HUES48 (cell line): ENCODE data around the gene ZNF526.

Source experiments
- H3K27ac ChIP-seq: one replicate; pipeline ENCODE4 v1.7.0; 2013; ENCODE audit warnings: low read depth, low read length, inconsistent platforms
- H3K27me3 ChIP-seq: 2 replicates; pipeline ENCODE4 v1.6.1; 2013; ENCODE audit warnings: mild to moderate bottlenecking, low read length; ENCODE audit not compliant: control insufficient read depth, insufficient read depth
- H3K36me3 ChIP-seq: 2 replicates; pipeline ENCODE4 v1.6.1; 2013; ENCODE audit warnings: low read length; ENCODE audit not compliant: control insufficient read depth, insufficient read depth
- H3K4me1 ChIP-seq: 2 replicates; pipeline ENCODE4 v1.6.1; 2013; ENCODE audit warnings: mild to moderate bottlenecking, low read length; ENCODE audit not compliant: control insufficient read depth, insufficient read depth
- H3K4me3 ChIP-seq: 2 replicates; pipeline ENCODE4 v1.5.1; 2013; ENCODE audit warnings: mild to moderate bottlenecking, low read depth, low read length
- H3K9ac ChIP-seq: 2 replicates; pipeline ENCODE4 v1.6.1; 2013; ENCODE audit warnings: mild to moderate bottlenecking, low read depth, low read length, moderate library complexity
- H3K9me3 ChIP-seq: 2 replicates; pipeline ENCODE4 v1.6.1; 2013; ENCODE audit warnings: low read length; ENCODE audit not compliant: control insufficient read depth, insufficient read depth

The ZNF526 gene

GRCh38 chr19:42269478-42270345, 49.6 kb downstream of the ZNF526 start:
- peak overlapping the region; percentile 76 for H3K4me3 ChIP-seq
- H3K9me3 ChIP-seq, result no peaks in the 10 kb centered on the region
- H3K36me3 ChIP-seq, result peaks cover 15% of the 10 kb centered on the region
- H3K27ac ChIP-seq, result peak overlapping the region; percentile 60
- peaks cover 16% of the 10 kb centered on the region; the same call in 1 of the 2 replicates for H3K4me1 ChIP-seq
- no peaks in the 10 kb centered on the region for H3K27me3 ChIP-seq
- peak overlapping the region; percentile 25; the same call in 1 of the 2 replicates for H3K9ac ChIP-seq

DNA sequence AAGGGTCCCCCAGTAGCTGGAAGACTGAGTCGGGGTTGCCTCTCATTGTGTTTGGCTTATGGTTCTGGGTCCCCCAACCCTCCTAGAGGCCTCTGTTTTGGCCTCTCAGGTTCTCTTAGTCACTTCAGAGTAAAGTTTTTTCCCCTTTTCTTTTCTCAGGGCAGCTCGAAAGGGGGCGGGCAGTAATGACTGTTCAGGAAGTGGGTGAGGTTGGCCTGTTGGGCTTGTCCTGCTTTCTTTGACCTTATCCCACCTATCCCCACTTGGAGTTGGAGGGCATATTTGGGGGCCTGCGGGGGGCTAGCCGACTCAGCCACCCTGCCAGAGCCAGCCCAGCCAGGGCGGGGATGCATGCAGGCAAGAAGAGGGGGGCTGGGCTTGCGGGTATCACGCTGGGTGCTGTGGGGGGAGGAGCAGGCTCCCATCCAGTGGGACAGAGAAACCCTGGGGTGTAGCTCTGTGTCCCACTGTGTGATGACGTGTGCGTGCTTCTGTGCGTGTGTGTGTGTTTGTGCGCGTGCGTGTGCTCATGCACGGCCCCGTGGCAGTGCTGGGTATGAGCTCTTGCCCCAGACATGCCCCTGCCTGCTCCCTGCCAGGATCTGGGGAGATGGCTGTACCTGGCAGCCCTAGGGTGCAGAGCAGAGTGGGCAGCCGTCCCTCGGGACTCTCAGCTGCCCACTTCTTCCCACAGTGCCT, 50.4 kb downstream of the ZNF526 start:
- H3K4me3 ChIP-seq, result peak overlapping the region; percentile 76; the same call in 1 of the 2 replicates
- peak overlapping the region; percentile 25; the same call in 1 of the 2 replicates for H3K9ac ChIP-seq
- H3K9me3 ChIP-seq, result no peaks in the 10 kb centered on the region
- peaks cover 19% of the 10 kb centered on the region for H3K36me3 ChIP-seq
- peak overlapping the region; percentile 60 for H3K27ac ChIP-seq
- peaks cover 16% of the 10 kb centered on the region; the same call in 1 of the 2 replicates for H3K4me1 ChIP-seq
- no peaks in the 10 kb centered on the region for H3K27me3 ChIP-seq

GRCh38 chr19:42271045-42271419, 50.9 kb downstream of the ZNF526 start:
- Histone ChIP-seq H3K36me3 (peaks cover 19% of the 10 kb centered on the region), H3K27ac (no peak overlapping the region), H3K9me3 (no peaks in the 10 kb centered on the region), H3K9ac (no peak overlapping the region), H3K4me1 (peaks cover 16% of the 10 kb centered on the region; the same call in 1 of the 2 replicates), H3K4me3 (no peak overlapping the region), H3K27me3 (no peaks in the 10 kb centered on the region)

- no peak overlapping the region for H3K27ac ChIP-seq
Measured at GRCh38 chr19:42271861-42272534, 51.9 kb downstream of the ZNF526 start.

DNA sequence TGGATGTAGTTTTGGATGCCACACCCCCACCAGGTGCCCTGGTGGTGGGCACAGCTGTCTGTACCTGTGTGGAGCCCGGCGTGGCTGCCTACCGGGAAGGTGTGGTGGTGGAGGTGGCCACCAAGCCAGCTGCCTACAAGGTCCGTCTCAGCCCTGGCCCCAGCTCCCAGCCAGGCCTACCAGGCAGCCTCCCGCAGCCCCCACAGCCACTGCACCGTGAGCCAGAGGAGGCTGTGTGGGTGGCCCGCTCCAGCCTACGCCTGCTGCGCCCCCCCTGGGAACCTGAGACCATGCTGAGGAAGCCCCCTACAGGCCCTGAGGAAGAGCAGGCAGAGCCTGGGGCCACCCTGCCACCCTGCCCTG, 52.4 kb downstream of the ZNF526 start:
- Histone ChIP-seq H3K4me3 (no peak overlapping the region), H3K9ac (no peak overlapping the region), H3K9me3 (no peaks in the 10 kb centered on the region), H3K27me3 (no peaks in the 10 kb centered on the region), H3K4me1 (peaks cover 15% of the 10 kb centered on the region; the same call in 1 of the 2 replicates), H3K36me3 (peaks cover 22% of the 10 kb centered on the region), H3K27ac (no peak overlapping the region)

More at GRCh38 chr19:42271861-42272534, 51.9 kb downstream of the ZNF526 start:
- Histone ChIP-seq H3K4me3 (no peak overlapping the region), H3K36me3 (peaks cover 22% of the 10 kb centered on the region), H3K9ac (no peak overlapping the region), H3K4me1 (peaks cover 16% of the 10 kb centered on the region; the same call in 1 of the 2 replicates), H3K9me3 (no peaks in the 10 kb centered on the region), H3K27me3 (no peaks in the 10 kb centered on the region)

GRCh38 chr19:42272989-42273406, 52.9 kb downstream of the ZNF526 start:
- Histone ChIP-seq H3K9ac (no peak overlapping the region), H3K27ac (no peak overlapping the region), H3K4me3 (no peak overlapping the region), H3K4me1 (peaks cover 12% of the 10 kb centered on the region; the same call in 1 of the 2 replicates), H3K9me3 (no peaks in the 10 kb centered on the region), H3K36me3 (peaks cover 22% of the 10 kb centered on the region), H3K27me3 (no peaks in the 10 kb centered on the region)

DNA sequence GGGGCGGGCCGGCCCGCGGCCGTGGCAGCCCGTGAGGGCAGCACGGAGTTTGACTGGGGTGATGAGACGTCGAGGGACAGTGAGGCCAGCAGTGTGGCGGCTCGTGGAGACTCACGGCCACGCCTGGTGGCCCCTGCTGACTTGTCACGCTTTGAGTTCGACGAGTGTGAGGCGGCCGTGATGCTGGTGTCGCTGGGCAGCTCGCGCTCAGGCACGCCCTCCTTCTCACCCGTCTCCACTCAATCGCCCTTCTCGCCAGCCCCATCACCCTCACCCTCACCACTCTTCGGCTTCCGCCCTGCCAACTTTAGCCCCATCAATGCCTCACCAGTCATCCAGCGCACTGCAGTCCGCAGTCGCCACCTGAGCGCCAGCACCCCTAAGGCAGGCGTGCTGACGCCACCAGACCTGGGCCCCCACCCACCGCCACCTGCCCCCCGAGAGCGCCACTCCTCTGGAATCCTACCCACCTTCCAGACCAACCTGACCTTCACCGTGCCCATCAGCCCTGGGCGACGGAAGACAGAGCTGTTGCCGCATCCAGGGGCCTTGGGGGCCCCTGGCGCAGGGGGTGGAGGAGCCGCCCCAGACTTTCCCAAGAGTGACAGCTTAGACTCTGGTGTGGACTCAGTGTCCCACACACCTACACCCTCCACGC, 53.4 kb downstream of the ZNF526 start:
- H3K27me3 ChIP-seq, result no peaks in the 10 kb centered on the region
- H3K36me3 ChIP-seq, result peaks cover 22% of the 10 kb centered on the region
- H3K9me3 ChIP-seq, result no peaks in the 10 kb centered on the region
- no peak overlapping the region for H3K4me3 ChIP-seq
- H3K4me1 ChIP-seq, result peaks cover 12% of the 10 kb centered on the region; the same call in 1 of the 2 replicates
- no peak overlapping the region for H3K9ac ChIP-seq
- H3K27ac ChIP-seq, result no peak overlapping the region

GRCh38 chr19:42274065-42274682, 54.1 kb downstream of the ZNF526 start:
- peaks cover 22% of the 10 kb centered on the region for H3K36me3 ChIP-seq
- no peak overlapping the region for H3K9ac ChIP-seq
- no peak overlapping the region for H3K4me3 ChIP-seq
- no peaks in the 10 kb centered on the region for H3K9me3 ChIP-seq
- peaks cover 13% of the 10 kb centered on the region; the same call in 1 of the 2 replicates for H3K4me1 ChIP-seq
- no peak overlapping the region for H3K27ac ChIP-seq
- H3K27me3 ChIP-seq, result no peaks in the 10 kb centered on the region

DNA sequence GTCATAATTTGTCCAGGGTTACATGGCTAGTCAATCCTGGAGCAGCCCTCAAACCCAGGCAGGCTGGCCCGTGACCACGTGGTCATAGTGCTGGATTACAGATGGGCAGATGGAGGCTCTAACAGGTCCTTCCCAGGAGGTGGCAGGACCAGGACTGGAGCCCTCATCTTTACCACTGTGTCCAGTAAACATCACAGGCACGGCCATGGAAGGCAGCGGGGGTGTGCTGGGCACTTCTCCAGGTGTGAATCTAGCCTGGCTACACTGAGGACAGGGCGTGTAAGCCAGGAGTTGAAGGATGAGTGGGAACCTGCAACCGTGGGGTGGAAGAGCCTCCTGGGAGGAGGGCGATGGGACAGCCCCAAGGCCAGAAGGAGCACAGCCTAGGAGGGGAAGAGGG, 55.0 kb downstream of the ZNF526 start:
- H3K9ac ChIP-seq, result no peak overlapping the region

DNA sequence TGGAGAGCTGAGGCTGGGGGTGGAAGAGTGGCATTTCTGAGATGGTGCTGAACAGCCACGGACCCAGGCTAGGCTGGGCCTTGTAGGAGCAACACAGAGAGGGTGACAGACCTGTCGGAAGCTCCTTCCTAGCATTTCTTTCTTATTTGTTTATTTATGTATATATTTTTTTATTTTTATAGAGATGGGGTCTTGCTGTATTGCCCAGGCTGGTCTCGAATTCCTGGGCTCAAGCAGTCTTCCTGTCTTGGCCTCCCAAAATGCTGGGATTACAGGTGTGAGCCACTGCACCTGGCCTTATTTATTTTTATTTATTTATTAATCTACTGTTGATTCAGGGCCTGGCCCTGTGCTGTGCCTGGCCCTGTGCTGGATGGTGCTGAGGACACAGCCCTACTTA, 55.4 kb downstream of the ZNF526 start:
- H3K9me3 ChIP-seq, result no peaks in the 10 kb centered on the region

More for the DNA sequence above, 55.0 kb downstream of the ZNF526 start:
- H3K4me3 ChIP-seq, result no peak overlapping the region
- H3K9me3 ChIP-seq, result no peaks in the 10 kb centered on the region
- no peak overlapping the region for H3K27ac ChIP-seq
- peaks cover 22% of the 10 kb centered on the region for H3K36me3 ChIP-seq
- H3K27me3 ChIP-seq, result no peaks in the 10 kb centered on the region
- H3K4me1 ChIP-seq, result peaks cover 13% of the 10 kb centered on the region; the same call in 1 of the 2 replicates

More for the DNA sequence above, 55.4 kb downstream of the ZNF526 start:
- Histone ChIP-seq H3K36me3 (peaks cover 22% of the 10 kb centered on the region), H3K4me3 (no peak overlapping the region), H3K27me3 (no peaks in the 10 kb centered on the region), H3K4me1 (peaks cover 9% of the 10 kb centered on the region; the same call in 1 of the 2 replicates), H3K27ac (no peak overlapping the region), H3K9ac (no peak overlapping the region)
